GM19455 (cell line): Measurements from ENCODE around the gene LRCH1.

Experiments used
- ATAC-seq: cut with Tn5 transposase; IDR thresholded peaks from one replicate; pipeline ENCODE4 v1.9.1; 2021; ENCODE audit not compliant: unreplicated experiment

LRCH1 gene

GRCh38 chr13:46613409-46614049, 60.6 kb downstream of the LRCH1 start:
- no peak for ATAC-seq

- ATAC-seq, result no peak
Observed at GRCh38 chr13:46614582-46614981, 61.6 kb downstream of the LRCH1 start.

- no peak for ATAC-seq
Observed at GRCh38 chr13:46615888-46616531, 63.0 kb downstream of the LRCH1 start.

- ATAC-seq, result no peak
Observed at GRCh38 chr13:46617229-46617721, 64.3 kb downstream of the LRCH1 start.

GRCh38 chr13:46617885-46618284, 64.9 kb downstream of the LRCH1 start:
- ATAC-seq, result no peak

GRCh38 chr13:46618694-46619254, 65.8 kb downstream of the LRCH1 start:
- no peak for ATAC-seq

- no peak for ATAC-seq
Observed at GRCh38 chr13:46620029-46620428, 67.1 kb downstream of the LRCH1 start.

GRCh38 chr13:46620471-46620870, 67.5 kb downstream of the LRCH1 start:
- no peak for ATAC-seq

GRCh38 chr13:46621133-46621532, 68.2 kb downstream of the LRCH1 start:
- ATAC-seq, result no peak

- no peak for ATAC-seq
Observed at GRCh38 chr13:46621792-46622629, 69.0 kb downstream of the LRCH1 start.

GRCh38 chr13:46622630-46623256, 69.8 kb downstream of the LRCH1 start:
- ATAC-seq, result no peak

GRCh38 chr13:46624353-46624752, 71.4 kb downstream of the LRCH1 start:
- ATAC-seq, result no peak

- ATAC-seq, result no peak
Observed at GRCh38 chr13:46624821-46625220, 71.9 kb downstream of the LRCH1 start.

- ATAC-seq, result no peak
Observed at GRCh38 chr13:46627462-46627861, 74.5 kb downstream of the LRCH1 start.

GRCh38 chr13:46628622-46629365, 75.8 kb downstream of the LRCH1 start:
- no peak for ATAC-seq

- ATAC-seq, result no peak
Observed at GRCh38 chr13:46629811-46630413, 76.9 kb downstream of the LRCH1 start.

GRCh38 chr13:46630431-46631178, 77.6 kb downstream of the LRCH1 start:
- no peak for ATAC-seq

- ATAC-seq, result no peak
Observed at GRCh38 chr13:46631179-46631542, 78.2 kb downstream of the LRCH1 start.

GRCh38 chr13:46632176-46632575, 79.2 kb downstream of the LRCH1 start:
- no peak for ATAC-seq
